ENCODE results near the gene SMCO2.

The SMCO2 gene

DNA sequence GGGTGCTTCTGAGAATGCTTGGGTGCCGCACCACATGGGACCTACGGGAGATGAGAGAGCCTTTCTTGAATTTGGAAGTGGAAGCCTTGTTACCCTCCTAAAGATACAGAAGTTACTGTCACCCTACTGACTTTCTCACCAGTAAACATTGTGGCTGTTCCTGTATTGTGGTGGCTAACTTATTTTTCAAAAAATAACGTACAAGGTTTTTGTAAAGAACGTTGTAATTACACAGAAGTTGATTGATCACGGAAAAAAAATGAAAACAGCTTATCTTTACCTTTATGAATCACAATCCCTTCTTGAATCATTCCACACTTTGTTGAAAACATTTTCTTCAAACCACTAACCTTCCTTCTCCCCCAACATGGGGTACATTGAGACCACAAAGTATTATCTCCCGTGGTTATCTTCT, 55.5 kb downstream of the SMCO2 start:
- DNase-seq: no peak

DNA sequence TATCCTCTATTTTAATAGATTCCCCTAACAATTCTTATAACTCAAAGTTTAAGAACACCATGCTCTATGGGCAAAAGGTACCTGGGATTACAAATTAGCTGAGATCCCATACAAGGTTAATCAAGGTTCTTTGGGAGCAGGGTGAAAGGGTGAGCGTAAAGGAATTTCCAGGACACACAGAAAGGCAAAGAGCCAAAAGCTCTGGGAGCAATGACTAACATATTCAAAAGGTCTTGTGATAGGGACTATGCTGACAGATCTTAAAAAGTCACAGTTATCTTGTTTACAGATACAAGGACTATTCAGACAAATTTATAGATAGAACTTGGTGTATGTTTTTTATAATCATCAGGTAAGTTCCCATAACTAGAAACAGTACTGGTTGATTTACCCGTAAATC, 58.0 kb downstream of the SMCO2 start:
- no peak for DNase-seq

DNA sequence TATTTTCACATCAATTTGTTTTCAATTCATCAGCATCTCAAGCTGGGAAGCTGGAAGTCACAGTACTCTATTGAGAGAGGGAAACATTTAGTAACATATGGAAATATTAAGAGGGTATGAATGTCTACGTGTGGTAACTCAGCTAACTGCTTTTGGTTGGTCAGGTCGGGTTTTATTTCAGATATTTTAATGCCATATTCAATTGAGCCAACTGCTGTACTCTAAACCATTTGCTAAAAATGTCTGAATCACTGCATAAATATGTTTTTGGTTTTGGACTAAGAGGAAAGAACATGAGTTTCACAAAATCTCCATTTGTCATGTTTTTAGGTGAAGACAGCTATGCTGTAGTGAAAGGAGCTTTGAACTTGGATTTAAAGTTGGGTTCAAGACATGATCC, 58.6 kb downstream of the SMCO2 start:
- DNase-seq: no peak

DNA sequence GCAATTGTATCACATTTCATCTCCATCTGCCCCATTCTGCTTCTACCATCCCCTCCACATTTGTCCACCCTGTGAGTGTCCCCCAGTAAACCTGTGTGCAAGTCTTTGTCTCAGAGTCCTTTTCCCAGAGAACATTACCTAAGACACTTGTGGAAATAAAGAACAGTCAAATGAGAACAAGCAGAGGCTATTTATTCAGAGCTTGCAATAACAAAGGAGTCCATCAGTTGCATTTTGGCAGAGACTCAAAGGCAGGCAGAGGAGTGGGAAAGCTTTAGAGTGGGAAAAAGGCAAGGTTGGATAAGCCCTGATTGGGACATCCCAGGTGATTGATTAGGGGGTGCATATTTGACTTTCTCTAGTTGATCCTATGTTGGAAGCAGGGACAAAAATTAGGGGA, 59.2 kb downstream of the SMCO2 start:
- DNase-seq: no peak

DNA sequence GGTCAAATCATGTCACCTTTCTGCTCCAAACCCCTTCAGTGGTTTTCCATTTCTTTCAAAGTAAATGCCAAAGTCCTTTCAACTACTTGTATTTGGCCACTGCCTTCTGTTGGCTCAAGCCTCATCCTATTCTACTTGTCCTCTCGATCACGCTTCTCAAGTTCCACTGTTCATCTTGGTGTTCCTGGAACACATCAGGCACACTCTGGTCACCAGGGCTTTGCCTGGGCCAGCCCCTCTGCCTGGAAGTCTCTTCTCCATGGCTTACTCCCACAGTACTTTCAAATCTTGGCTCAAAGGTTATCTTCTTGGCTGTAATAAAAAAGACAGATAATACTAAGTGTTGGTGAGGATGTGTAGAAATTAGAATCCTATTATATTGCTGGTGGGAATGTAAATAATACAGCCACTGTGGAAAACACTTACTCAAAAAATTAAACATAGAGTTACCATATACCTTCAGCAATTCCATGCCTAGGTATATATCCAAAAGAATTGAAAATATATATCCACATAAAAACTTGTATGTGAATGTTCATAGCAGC, 60.2 kb downstream of the SMCO2 start:
- no peak for DNase-seq

DNA sequence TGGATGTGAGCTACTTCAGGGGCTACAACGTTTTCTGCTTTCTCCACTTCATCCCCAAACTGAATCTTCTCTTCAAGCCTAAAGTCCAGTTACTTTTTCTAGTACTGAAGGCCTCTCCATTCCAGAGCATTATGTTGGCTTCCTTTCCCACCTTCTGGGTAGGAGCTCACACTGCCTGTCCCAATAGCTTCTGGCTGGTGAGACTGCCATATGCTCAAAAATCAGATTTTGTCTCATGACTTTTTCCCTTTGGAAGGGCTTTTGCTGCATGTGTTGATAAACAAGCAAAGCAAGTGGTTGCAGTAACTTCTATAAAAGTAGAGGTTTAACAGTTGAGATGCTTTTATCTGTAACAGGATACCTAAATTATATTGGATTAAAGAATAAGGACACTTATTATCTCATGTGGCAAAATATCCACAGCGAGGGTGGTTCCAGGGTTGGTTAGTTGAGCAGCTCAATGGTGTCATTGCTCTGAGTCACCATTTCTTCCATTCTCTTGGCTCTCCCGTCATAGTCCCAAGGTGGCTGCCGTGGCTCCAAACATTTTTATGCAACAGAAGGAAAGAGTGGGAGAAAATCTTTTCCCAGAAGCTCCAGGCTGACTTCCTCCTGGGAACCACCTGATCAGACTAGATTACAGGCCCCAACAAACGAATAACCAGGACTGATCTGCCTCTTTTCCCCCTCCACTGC, 62.3 kb downstream of the SMCO2 start:
- no peak for DNase-seq

DNA sequence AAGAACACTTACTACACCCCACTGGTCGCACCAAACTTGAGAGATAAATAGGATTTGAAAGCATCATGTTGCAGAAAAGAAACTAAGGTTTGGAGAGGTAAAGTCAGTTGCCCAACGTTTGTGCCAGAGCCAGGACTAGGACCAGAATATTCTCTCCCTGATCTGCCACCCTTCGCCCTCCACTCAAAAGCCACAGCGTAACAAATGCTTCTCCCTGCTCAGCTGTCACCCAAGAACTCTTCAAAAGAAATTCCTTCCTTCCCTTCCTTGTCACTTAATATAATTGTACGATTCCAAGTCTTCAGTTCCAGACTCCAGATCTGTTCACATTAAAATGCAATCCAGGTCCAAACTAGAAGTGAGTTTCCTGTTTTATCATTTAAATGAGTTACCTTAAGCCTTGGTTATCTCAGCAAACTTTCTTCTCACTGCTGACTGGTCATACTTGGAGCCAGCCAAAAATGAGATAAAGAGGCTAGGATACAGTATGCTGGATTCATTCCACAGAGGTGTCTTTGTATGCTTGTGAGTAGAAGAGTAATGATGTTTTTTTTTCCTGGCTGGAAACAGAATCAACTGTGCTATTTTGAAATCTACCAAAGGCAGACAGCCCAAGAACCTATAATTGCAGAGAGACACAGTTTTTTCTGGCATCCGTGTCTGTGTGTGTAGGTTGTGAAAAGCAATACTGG, 64.6 kb downstream of the SMCO2 start:
- no peak for DNase-seq

DNA sequence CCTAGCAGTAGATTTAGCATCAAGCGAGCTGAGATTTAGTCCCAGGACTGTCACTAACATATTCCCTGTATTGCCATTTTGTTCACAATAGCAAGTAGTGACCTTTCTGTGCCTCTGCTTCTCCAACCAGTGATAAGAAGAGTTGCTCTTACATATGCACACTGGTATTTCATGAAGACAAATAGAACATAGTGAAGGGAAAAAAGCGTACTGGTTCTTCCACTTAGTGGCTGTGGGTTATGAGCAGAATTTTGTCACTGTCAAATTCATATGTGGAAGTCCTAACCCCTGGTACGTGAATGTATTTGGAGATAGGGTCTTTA, 65.1 kb downstream of the SMCO2 start:
- no peak for DNase-seq

DNA sequence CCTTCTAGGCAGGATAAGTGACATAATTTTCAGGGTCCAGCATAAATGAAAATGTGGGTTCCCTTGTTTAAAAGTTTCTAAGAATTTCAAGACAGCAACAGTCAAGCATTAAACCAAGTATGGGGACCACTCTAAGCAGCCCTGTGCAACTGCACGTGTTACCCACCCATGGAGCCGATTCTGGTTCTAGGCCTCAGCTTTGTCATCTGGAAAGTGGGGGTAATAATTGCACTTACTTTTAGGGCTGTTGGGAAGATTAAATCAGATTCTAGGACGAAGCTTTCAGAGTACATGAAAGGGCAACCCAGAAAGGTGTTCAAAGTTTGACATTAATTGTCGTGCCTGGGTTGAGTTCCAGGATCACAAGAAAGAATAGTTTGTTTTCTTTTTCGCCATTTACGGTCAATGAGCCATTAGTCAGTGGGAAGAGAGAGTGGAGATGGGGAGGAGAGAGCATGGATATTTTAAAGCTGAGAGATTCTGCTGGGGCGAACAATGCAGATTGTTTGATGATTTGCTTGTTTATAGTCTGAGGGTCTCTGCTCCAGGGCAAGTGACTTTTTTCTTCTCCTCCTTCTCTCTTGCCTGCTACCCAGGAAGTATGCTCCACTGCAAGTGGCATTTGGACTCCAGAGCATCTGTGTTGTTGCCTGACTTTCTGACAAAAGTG, 66.8 kb downstream of the SMCO2 start:
- no peak for DNase-seq

DNA sequence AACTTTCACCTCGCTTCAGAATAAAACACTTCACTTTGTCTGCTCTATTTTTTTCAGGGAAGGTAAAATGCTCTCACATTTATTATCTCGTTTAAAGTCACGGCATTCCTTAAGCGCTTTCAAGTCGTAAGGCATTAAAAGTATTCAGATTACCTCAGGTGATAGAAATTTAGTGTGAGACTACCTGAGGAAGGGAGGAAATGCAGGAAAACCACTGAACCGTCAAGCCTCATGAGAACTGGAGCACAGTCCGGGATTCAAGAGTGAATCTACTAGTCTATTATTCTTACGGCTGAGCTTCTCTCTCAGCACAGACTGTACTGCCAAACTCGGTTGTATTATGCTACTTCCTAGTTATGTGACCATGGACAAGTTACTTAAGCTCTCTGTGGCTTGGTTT, 69.1 kb downstream of the SMCO2 start:
- no peak for DNase-seq

DNA sequence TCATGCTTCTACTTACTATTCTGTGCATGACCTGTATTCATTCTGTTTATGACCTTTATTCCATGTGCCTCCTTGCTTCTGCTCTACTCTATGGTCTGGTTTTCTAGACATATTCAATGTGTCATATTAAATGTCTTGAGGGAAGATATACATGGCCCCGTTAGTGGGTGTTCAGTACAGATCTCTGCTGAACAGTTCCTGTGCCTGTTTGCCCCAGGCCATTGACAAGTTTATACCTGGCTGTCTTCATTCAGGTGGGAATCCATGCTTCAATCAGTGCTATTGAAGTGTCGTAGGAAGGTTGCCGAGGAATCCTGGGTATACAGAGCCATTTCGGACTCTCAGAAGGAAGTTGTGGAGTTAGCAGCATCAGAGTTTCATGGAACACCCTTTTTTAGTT, 70.1 kb downstream of the SMCO2 start:
- no peak for DNase-seq

DNA sequence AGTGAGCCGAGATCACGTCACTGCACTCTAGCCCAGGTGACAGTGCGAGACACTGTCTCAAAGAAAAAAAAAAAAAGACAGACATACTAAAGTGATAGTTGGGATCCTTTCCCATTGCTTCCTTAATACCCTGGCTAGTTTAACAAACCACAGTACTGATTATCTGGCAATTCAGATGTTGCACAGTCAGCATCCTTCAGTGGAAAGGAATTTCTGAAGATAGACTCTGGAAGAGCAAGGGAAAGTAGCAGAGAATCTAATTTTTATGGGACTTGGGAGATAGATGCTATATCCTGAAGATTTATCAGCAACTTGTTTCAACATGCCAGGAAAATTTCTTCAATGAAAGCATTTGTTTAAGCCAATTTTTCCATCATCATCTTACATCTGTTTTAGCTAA, 71.0 kb downstream of the SMCO2 start:
- DNase-seq: no peak

DNA sequence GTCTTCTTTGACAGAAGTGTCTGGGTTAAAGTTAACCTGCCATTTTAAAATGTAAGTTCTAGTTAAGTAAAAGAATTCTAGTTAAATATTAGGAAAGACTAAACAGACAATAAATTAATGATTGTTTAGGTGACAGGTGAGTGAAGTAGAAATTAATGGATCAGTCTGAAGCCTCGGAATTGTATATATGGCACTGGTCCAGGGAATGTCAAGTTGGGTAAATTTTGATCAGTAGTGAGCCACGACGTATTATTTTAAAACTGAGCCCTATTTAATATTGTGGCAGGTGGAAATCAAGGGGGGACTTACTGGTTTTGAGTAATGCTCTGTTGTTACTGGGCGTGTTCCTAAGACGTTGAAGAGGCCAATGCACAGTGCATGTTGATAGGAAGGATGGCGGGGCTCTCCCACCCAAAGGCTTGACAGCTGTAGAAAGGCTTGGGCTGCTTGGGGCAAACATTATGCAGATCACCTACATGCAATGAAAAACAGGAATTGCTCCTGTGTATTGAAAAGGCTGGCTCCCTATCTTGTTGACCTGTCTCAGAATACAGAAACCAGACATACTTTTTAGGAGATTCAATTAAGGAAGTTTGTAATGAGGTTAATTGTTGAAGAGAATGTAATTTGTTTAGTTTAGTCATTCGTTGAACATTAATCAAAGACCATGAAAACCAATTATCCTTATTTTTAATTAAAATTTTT, 71.6 kb downstream of the SMCO2 start:
- peak; percentile 69 for DNase-seq

DNA sequence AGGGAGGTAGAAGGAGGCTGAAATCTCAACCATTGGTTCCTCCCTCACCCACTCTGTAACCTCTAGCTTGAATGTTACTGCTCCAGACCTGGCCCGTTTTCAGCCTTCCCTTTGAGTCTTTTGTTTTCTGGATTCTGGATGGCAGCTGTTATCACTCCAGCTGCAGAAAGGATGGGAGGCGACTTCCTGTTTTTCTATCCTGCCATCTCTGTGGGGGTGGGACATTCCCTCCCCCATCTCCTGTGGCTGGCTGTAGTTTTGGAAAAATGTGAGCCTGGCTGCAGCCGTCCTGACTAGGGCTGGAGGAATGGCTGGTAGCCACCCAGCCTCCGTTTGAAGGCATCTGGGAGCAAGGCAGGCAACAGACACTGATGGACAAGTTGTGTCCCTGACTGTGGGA, 74.5 kb downstream of the SMCO2 start:
- no peak for DNase-seq

DNA sequence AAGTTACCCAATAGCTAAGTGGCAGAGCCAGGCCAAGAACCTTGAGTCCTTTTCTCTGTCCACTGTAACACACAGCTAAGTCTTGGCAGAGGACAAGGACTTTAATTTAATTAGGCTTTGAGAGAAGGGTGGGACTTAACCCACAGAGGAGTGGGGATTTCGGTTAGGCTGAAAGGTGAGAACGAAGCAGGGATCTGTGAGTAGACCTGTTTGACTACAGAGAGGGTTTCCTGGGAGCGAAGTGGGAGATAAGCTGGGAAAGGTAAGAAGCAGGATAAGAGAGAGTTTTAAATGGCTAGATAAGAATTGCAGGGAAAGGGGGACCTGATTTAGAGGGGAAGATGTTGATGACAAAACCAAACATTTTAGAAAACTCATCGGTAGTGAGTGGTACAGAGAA, 75.4 kb downstream of the SMCO2 start:
- DNase-seq: no peak

DNA sequence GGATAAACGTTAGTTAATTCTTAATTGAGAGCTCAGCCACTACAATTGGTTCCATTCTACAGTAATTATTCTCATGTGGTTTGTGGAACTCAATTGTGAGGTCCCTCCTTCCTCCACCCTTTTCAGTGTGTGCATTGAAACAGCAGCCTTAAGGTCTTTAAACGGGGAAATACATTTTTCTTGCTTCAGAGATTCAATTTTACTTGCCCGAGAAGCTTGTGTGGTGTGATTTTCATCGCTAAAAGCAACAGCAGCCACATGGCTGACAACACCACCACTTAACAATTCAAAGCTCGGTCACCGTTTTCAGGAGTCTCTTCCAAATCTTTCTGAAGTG, 76.7 kb downstream of the SMCO2 start:
- no peak for DNase-seq

DNA sequence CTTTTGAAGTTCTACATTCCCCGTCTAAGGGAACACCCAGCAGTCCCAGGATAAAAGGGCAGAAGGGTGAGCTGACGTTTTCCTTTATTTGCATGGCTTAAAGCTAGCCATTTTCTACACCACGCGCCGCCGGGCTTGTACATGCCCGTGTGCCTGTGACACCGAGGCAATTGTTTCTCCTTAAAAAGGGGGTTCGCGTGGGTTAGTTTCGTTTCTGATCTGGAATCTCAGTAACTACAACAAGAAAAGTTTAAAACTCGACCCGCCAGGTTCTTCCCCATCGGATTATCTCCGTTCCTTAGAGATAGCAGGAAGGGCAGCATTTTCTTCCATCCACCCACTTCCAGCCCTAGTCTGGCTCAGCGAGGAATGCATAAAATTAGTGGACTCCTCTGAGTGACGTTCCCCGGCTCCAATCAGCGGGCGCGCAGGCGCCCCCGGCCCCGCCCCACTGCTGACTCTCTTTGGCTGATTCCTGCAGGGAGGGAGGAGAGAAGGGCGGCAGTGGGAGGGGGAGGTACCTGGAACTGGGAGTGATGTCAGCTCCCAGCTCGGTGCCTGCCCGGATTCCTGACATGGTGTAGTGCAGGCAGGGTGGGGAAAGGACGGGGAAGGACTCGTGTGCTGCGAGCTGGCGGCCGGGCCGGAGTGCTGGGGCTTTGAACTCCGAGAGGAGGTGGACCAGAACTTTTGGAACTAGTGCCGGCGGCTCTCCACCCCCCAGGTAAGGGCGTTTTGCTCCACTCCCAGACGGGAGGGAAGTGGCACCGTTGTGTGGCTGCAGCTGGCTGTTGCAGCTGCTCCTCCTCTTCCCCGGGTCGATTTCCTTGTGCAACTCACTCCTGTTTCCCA, 77.3 kb downstream of the SMCO2 start, which contains the start of gene PPFIBP1:
Gene PPFIBP1 (plus strand): TSS at position 565 of the 852 bp plus-strand sequence. CDS start 109,191 bp downstream, outside the sequence.
- peak; percentile 93 for DNase-seq

DNA sequence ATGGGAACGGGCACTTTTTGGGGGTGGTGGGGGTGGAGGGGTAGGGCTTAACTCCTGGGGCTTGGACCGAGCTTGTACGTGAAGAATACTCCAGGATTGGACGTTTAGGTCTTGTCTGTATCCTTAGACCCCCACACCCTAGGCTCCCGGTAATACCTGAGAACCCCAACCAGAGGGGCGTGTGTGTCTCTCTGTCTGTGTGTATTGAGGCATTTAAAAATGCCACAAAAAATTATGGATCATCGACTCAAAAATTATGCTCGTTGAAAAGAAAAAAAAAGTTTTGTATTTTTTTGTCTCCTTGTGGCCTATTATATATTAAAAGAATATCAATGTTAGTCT, 77.9 kb downstream of the SMCO2 start:
- DNase-seq: no peak

DNA sequence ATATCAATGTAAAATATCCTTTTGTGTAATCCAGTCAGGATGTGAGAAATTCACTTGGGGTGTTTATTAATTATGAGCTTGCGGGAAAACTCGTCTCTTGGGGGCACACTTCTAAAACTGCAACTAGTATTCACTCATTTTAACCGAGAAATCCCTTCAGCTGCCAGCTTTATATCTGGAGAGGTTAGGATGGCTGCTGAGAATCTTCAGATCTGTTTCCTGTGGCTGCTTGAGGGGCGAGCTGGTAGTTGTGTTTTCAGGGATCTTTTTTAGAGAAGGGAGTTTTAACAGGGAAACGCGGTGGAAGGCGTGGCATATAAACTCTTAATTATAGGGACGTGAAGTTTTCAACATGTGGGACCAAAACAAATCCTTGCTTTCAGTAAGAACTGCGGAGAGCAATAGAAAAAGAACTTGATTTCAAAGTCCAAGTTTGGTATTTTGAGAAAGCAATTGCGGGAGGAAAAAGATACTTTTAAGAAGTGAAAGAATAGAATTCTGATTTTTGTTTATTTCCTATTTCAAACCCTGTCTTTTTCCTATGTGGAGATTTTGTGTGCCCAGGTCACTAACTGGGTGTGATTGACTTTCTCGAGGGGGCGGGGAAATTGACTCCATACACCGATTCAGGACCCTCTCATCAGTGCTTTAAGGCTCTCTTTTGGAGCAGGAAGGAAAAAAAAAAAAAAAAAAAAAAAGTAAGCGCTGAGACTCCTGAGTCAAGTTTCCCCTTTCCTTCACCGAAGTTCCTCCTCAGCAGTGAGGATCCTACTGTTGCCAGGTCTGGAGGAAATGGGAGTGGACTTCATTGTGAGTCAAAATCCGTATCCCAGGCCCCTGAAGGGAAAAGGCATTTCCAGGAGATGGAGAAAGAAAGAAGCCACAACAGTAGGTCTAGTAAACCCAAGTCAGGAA, 78.6 kb downstream of the SMCO2 start:
- DNase-seq: no peak

DNA sequence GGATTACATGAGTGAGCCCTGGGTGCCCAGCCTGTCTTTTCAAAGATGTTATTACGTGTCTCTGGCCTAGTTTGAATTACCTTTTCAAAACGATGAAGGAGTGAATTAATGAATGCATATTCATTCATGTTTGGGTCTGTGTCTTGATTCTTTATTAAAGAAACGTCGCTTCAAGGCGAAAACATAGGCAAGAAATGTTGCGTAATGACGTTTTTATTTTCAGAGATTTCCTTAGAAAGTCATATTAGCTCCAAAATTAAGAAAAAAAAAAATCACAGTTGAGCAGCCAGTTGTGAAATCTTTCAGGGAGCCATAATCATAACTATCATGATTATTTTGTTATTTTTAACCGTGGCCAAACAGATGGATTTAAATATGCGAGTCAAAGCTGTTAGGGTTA, 81.0 kb downstream of the SMCO2 start:
- DNase-seq: no peak

DNA sequence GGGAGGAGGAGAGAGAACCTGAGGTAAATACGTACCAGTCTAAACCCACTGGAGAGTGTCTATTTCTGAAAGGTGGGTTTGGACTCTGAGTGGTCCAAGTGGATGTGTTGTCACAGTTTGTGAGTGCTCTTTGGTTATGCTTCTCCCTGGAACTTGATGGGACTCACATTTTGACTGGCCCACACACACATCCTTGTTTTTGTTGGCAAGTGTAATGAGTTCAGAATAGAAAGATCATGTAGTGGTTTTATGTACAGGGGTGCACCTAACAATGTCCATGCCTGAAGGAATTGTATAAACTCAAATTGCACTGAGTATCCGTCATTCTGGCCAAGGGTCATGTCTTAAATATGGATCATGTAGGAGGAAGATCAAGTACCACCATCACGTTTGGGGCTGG, 82.3 kb downstream of the SMCO2 start:
- DNase-seq: no peak
